PC-9 (cell line): Measurements from ENCODE around the gene ZMIZ1. TPM values are rescaled to one million over a fixed set of nuclear protein-coding genes. Genes with fewer than 3 reads are reported as not detected.
A peak's percentile ranks its signal among the peaks of the same experiment; 100 is the strongest.

ENCODE experiments used
- BruUV-seq: library from RNA; stranded (reverse); fragments of 400-500 nt; replicated peaks from 2 replicates; lab custom pipeline; 2021; lab: Mats Ljungman, UMichigan
- CTCF ChIA-PET: fragments of 300-600 bp; sonication (Branson Sonifier 250); formaldehyde crosslinking; loops from one replicate; lab custom pipeline; 2022; ENCODE audit warnings: antibody characterized with exemption; lab: Charles Lee
- POLR2A ChIA-PET: fragments of 300-600 bp; sonication (Branson Sonifier 250); formaldehyde crosslinking; loops from one replicate; lab custom pipeline; 2022; ENCODE audit warnings: antibody characterized with exemption; ENCODE audit not compliant: unreplicated experiment; lab: Charles Lee
- DNase-seq, 2 experiments: peaks; one replicate each; pipeline versions ENCODE4 v3.0.0 to v3.0.0-alpha.2; 2015 to 2022; ENCODE audit warnings: mixed read lengths in 1 of 2
- H2AFZ ChIP-seq: fragments of 200-600 bp; sonication (generic); 2 replicates; pipeline ENCODE4 v1.8.1; 2017; ENCODE audit warnings: antibody characterized with exemption
- H3F3A ChIP-seq: fragments of 200-600 bp; sonication (generic); 2 replicates; pipeline ENCODE4 v1.8.1; 2017; ENCODE audit warnings: antibody characterized with exemption, mild to moderate bottlenecking, low read depth; ENCODE audit not compliant: insufficient read depth
- H3K27ac ChIP-seq: fragments of 200-600 bp; sonication (generic); 2 replicates; pipeline ENCODE4 v1.6.1; 2016; ENCODE audit warnings: mixed run types
- H3K27me3 ChIP-seq: fragments of 200-600 bp; sonication (generic); 2 replicates; pipeline ENCODE4 v1.6.1; 2016; ENCODE audit warnings: low read depth, mixed run types; ENCODE audit not compliant: insufficient read depth
- H3K36me3 ChIP-seq: fragments of 200-600 bp; sonication (generic); 2 replicates; pipeline ENCODE4 v1.6.1; 2016; ENCODE audit warnings: low read depth, mixed run types
- H3K4me1 ChIP-seq: fragments of 200-600 bp; sonication (generic); replicated peaks from 2 replicates; pipeline ENCODE4 v1.6.1; 2016; ENCODE audit warnings: mixed run types; ENCODE audit not compliant: insufficient read depth
- H3K4me2 ChIP-seq: fragments of 200-600 bp; sonication (generic); 2 replicates; pipeline ENCODE4 v1.6.1; 2017; ENCODE audit warnings: mixed run types
- H3K4me3 ChIP-seq: fragments of 200-600 bp; sonication (generic); 2 replicates; pipeline ENCODE4 v1.6.1; 2016; ENCODE audit warnings: mixed run types
- H3K79me2 ChIP-seq: fragments of 200-600 bp; sonication (generic); 2 replicates; pipeline ENCODE4 v1.6.1; 2017; ENCODE audit warnings: low read depth, mixed run types
- H3K9me2 ChIP-seq: fragments of 200-600 bp; sonication (generic); 2 replicates; pipeline ENCODE4 v1.8.1; 2017; ENCODE audit warnings: mild to moderate bottlenecking; ENCODE audit not compliant: insufficient read depth
- H3K9me3 ChIP-seq: fragments of 200-600 bp; sonication (generic); 2 replicates; pipeline ENCODE4 v1.8.1; 2016; ENCODE audit warnings: low read depth; ENCODE audit not compliant: insufficient read depth
- H4K20me1 ChIP-seq: fragments of 200-600 bp; sonication (generic); 2 replicates; pipeline ENCODE4 v1.8.1; 2017; ENCODE audit not compliant: insufficient read depth
- EZH2 ChIP-seq: fragments of 200-600 bp; sonication (generic); IDR thresholded peaks from 2 replicates; pipeline ENCODE4 v1.8.0; 2017; ENCODE audit warnings: antibody characterized with exemption, low read depth
- intact Hi-C: fragments of 100-400 bp; cut with micrococcal nuclease; formaldehyde crosslinking; loops from one replicate; pipeline ENCODE4 v1.10.0; 2022; ENCODE audit not compliant: unreplicated experiment
- total RNA-seq: library from RNA; stranded (reverse); gene quantifications from 2 replicates; pipeline ENCODE4 v1.2.3, GENCODE V29; 2021
- TF ChIP-seq, protein P1 (sequence below): fragments of 200-600 bp; sonication (generic); conservative IDR thresholded peaks from 2 replicates; pipeline ENCODE4 v1.6.1; 2017; ENCODE audit warnings: mixed run types, antibody characterized with exemption, mild to moderate bottlenecking, moderate library complexity

Gene ZMIZ1
- total RNA-seq, 1 experiment from 2014 or later = 47.6 TPM

GRCh38 chr10:79084012-79084971 is 15.5 kb downstream of the ZMIZ1 start:
- peak overlapping the region; percentile 24 for H3K4me2 ChIP-seq
- no peaks in the 10 kb centered on the region for H3K27me3 ChIP-seq
- intact Hi-C loops = loop anchor here (2.0 kb wide), 1 partner anchor 43 kb away; no protein-coding TSS in a partner anchor
- no peaks in the 10 kb centered on the region for H3K9me3 ChIP-seq
- peak; percentile 82 to 83 for DNase-seq
- peaks cover 24% of the 10 kb centered on the region; the same call in 1 of the 2 replicates for H3F3A ChIP-seq
- peaks cover 97% of the 10 kb centered on the region for H3K79me2 ChIP-seq
- BruUV-seq = no TSS peak
- no peak overlapping the region for H3K4me3 ChIP-seq
- no peaks in the 10 kb centered on the region for H3K9me2 ChIP-seq
- no peak overlapping the region for H2AFZ ChIP-seq
- peaks cover 46% of the 10 kb centered on the region for H4K20me1 ChIP-seq
- CTCF ChIA-PET = no interaction called here
- H3K36me3 ChIP-seq = no peaks in the 10 kb centered on the region
- TF ChIP-seq, protein P1, sequence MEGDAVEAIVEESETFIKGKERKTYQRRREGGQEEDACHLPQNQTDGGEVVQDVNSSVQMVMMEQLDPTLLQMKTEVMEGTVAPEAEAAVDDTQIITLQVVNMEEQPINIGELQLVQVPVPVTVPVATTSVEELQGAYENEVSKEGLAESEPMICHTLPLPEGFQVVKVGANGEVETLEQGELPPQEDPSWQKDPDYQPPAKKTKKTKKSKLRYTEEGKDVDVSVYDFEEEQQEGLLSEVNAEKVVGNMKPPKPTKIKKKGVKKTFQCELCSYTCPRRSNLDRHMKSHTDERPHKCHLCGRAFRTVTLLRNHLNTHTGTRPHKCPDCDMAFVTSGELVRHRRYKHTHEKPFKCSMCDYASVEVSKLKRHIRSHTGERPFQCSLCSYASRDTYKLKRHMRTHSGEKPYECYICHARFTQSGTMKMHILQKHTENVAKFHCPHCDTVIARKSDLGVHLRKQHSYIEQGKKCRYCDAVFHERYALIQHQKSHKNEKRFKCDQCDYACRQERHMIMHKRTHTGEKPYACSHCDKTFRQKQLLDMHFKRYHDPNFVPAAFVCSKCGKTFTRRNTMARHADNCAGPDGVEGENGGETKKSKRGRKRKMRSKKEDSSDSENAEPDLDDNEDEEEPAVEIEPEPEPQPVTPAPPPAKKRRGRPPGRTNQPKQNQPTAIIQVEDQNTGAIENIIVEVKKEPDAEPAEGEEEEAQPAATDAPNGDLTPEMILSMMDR = no peak
- no peak for TF ChIP-seq EZH2
- H3K27ac ChIP-seq = 0 out of 2 replicates have a peak overlapping the region, but pooled peaks have one; percentile 1
- POLR2A ChIA-PET = interaction anchor here (0.5 to 0.7 kb wide), 4 partner anchors 12 to 1884 kb away, joined by 3 to 7 read pairs (median 4); no protein-coding TSS in a partner anchor
- peaks cover 53% of the 10 kb centered on the region for H3K4me1 ChIP-seq

- no peak for TF ChIP-seq EZH2
- TF ChIP-seq, protein P1 = no peak
- Histone ChIP-seq H3K27me3 (no peaks in the 10 kb centered on the region), H3F3A (peaks cover 16% of the 10 kb centered on the region; the same call in 1 of the 2 replicates), H2AFZ (no peak overlapping the region), H4K20me1 (peaks cover 42% of the 10 kb centered on the region), H3K4me1 (peaks cover 45% of the 10 kb centered on the region), H3K36me3 (no peaks in the 10 kb centered on the region), H3K79me2 (peaks cover 94% of the 10 kb centered on the region), H3K9me2 (no peaks in the 10 kb centered on the region), H3K27ac (no peak overlapping the region), H3K9me3 (no peaks in the 10 kb centered on the region), H3K4me2 (no peak overlapping the region), H3K4me3 (no peak overlapping the region)
- ChIA-PET POLR2A (interaction anchor here (0.5 to 0.6 kb wide), 2 partner anchors 64 to 1883 kb away, joined by 3 to 7 read pairs; no protein-coding TSS in a partner anchor), CTCF (no interaction called here)
- DNase-seq = no peak
- intact Hi-C loops = loop anchor here (2.0 kb wide), 1 partner anchor 42 kb away; no protein-coding TSS in a partner anchor
- BruUV-seq = no TSS peak
These were observed 16.3 kb downstream of the ZMIZ1 start for GRCh38 chr10:79084972-79085597.

DNA sequence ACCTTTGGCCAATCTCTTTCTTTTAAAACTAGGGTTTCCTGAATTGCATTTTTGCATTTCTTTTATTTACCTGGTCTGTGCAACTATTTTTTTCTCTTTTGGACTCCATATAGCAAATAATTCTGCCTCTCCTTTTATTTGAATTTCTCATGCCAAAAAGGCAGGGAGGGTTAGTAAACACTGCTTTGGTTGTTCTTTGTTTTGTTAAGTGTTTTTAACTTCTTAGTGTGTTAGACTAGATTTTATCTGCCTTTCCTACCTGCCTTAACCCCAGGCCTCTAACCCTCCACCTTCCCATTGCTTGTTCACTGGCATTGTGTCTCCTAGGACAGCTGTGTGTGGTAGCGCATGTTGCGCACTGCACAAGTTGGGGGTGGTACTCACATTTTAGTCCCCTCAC is 18.1 kb downstream of the ZMIZ1 start:
- peaks cover 28% of the 10 kb centered on the region for H3K4me1 ChIP-seq
- no peak for TF ChIP-seq EZH2
- TF ChIP-seq, protein P1 = no peak
- H3K27ac ChIP-seq = no peak overlapping the region
- ChIA-PET CTCF (no interaction called here), POLR2A (no interaction called here)
- intact Hi-C loops = no loop called here
- H4K20me1 ChIP-seq = peaks cover 55% of the 10 kb centered on the region
- peaks cover 94% of the 10 kb centered on the region for H3K79me2 ChIP-seq
- peaks cover 16% of the 10 kb centered on the region; the same call in 1 of the 2 replicates for H3F3A ChIP-seq
- no peak overlapping the region for H3K4me2 ChIP-seq
- no peaks in the 10 kb centered on the region for H3K9me2 ChIP-seq
- H3K4me3 ChIP-seq = no peak overlapping the region
- no peaks in the 10 kb centered on the region for H3K9me3 ChIP-seq
- no peaks in the 10 kb centered on the region for H3K36me3 ChIP-seq
- no peak overlapping the region for H2AFZ ChIP-seq
- no TSS peak for BruUV-seq
- H3K27me3 ChIP-seq = no peaks in the 10 kb centered on the region
- no peak for DNase-seq
